ENCODE results near the gene PDE1A. TPM values are rescaled to one million over a fixed set of nuclear protein-coding genes. Genes with fewer than 3 reads are reported as not detected.

PDE1A gene
- total and polyA plus RNA-seq, 2 of the 13 experiments (the other 11 are each of a cell fraction or from before 2014, with no cell fraction given): not detected

DNA sequence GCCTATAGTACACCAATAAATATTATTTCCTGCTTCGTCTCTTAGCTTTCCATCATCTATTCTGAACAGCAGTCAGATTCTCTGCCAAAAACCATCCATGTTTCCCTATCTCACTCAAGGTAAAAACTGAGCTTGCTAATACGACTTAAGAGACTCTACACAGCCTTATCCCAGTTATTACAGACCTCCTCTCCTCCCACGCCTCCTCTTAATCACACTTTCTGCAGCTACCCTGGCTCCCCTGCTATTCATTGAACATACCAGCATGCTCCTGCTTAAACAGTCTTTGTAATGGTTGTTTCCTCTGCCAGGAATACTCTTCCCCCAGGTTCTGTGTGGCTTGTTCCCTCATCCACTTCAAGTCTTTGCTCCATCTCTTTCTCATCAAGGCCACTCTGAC is 81.5 kb downstream of the PDE1A start:
- intact Hi-C loops (cut with micrococcal nuclease; ENCODE audit: unreplicated experiment) (no loop called here), in situ Hi-C loops (cut with HindIII; ENCODE audit: extremely low pct_ligation_motif_present, low pct_unique_long_range_greater_than_20kb) (no loop called here)
- Histone ChIP-seq H4K20me1 (ENCODE audit: insufficient read depth, low read length) (no peaks in the 10 kb centered on the region), H3K4me2 (ENCODE audit: low read depth, low read length) (no peak overlapping the region), H3K36me3 (replicated peaks in 1 of 2; ENCODE audit: control insufficient read depth in 1 of 2, insufficient read depth in 2 of 2, low read length in 2 of 2) (no peaks in the 10 kb centered on the region), H3K9ac (ENCODE audit: insufficient read depth, low read depth, low read length) (no peak overlapping the region), H3K27ac (ENCODE audit: extremely low read length, insufficient read depth, low read length) (no peak overlapping the region), H3K27me3 (ENCODE audit: control insufficient read depth in 1 of 2, insufficient read depth in 2 of 2, low read length in 2 of 2) (no peaks in the 10 kb centered on the region), H3K9me3 (ENCODE audit: low read length) (no peaks in the 10 kb centered on the region), H3K4me3 (replicated peaks in 1 of 3; ENCODE audit: insufficient read depth in 1 of 3, low read depth in 2 of 3, low read length in 3 of 3) (no peak overlapping the region), H3K79me2 (ENCODE audit: insufficient read depth, low read length) (no peaks in the 10 kb centered on the region), H3K4me1 (ENCODE audit: insufficient read depth, low read length) (no peaks in the 10 kb centered on the region), H2AFZ (ENCODE audit: low read length) (no peak overlapping the region)
- ChIA-PET POLR2A (no interaction called here), CTCF (ENCODE audit: low intra/inter-chr PET ratio, low total read pairs) (no interaction called here)
- no TSS peak for BruUV-seq (replicated peaks)
- no peak for FAIRE-seq
- ATAC-seq: no peak
- TF ChIP-seq RFX1 (IDR thresholded peaks at IDR 0.05) (no peak), SAP130 (CRISPR knock-in tag; IDR thresholded peaks at IDR 0.05; ENCODE audit: low read depth) (no peak), ZFP36 (IDR thresholded peaks at IDR 0.05; ENCODE audit: borderline replicate concordance, low read depth, low read length, partially characterized antibody) (no peak), ATM (IDR thresholded peaks at IDR 0.05; ENCODE audit: borderline replicate concordance) (no peak), RBM22 (optimal IDR thresholded peaks at IDR 0.05; ENCODE audit: low read length) (no peak), MYC (CRISPR knock-in tag; IDR thresholded peaks at IDR 0.05; ENCODE audit: borderline replicate concordance) (no peak)
- TF ChIP-seq, protein P1, sequence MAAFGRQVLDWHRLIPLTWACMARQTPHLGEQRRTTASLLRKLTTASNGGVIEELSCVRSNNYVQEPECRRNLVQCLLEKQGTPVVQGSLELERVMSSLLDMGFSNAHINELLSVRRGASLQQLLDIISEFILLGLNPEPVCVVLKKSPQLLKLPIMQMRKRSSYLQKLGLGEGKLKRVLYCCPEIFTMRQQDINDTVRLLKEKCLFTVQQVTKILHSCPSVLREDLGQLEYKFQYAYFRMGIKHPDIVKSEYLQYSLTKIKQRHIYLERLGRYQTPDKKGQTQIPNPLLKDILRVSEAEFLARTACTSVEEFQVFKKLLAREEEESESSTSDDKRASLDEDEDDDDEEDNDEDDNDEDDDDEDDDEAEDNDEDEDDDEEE (CRISPR knock-in tag; IDR thresholded peaks at IDR 0.05): no peak
- TF ChIP-seq, protein P2, sequence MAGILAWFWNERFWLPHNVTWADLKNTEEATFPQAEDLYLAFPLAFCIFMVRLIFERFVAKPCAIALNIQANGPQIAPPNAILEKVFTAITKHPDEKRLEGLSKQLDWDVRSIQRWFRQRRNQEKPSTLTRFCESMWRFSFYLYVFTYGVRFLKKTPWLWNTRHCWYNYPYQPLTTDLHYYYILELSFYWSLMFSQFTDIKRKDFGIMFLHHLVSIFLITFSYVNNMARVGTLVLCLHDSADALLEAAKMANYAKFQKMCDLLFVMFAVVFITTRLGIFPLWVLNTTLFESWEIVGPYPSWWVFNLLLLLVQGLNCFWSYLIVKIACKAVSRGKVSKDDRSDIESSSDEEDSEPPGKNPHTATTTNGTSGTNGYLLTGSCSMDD (CRISPR knock-in tag; IDR thresholded peaks at IDR 0.05): no peak
- no peak for DNase-seq (ENCODE audit: low spot score)
- 13% methylated on average over 3 of the region's 3 CpGs for WGBS (ENCODE audit: low lambda C conversion rate)

Measured in HepG2 (cell line).